SK-N-SH treated with all-trans-retinoic acid at 6 μM for 48 hours (cell line): ENCODE measurements around the gene AGTPBP1.

ENCODE experiments used
- ATAC-seq: fragments of 200-7000 bp; cut with Tn5 transposase; 3 replicates; pipeline ENCODE4 v1.9.1; 2020; ENCODE audit warnings: mild to moderate bottlenecking, moderate library complexity
- CSDC2 ChIP-seq: fragments of 250-450 bp; sonication (Bioruptor Pico); IDR thresholded peaks from 2 replicates; pipeline ENCODE4 v1.5.0; 2020; ENCODE audit warnings: mild to moderate bottlenecking, moderate library complexity
- ESRRG ChIP-seq: fragments of 250-450 bp; sonication (Bioruptor Pico); IDR thresholded peaks from 2 replicates; pipeline ENCODE4 v1.6.1; 2021; ENCODE audit warnings: mild to moderate bottlenecking
- GLIS3 ChIP-seq: fragments of 250-450 bp; sonication (Bioruptor Pico); IDR thresholded peaks from 2 replicates; pipeline ENCODE4 v1.5.0; 2020; ENCODE audit warnings: mild to moderate bottlenecking, moderate library complexity
- ISL1 ChIP-seq: fragments of 250-450 bp; sonication (Bioruptor Pico); IDR thresholded peaks from 2 replicates; pipeline ENCODE4 v2.1.2; 2022; ENCODE audit warnings: mild to moderate bottlenecking, moderate library complexity
- PPARA ChIP-seq: fragments of 250-450 bp; sonication (Bioruptor Pico); IDR thresholded peaks from 2 replicates; pipeline ENCODE4 v1.5.0; 2020; ENCODE audit warnings: mild to moderate bottlenecking, borderline replicate concordance
- RARB ChIP-seq: fragments of 250-450 bp; sonication (Bioruptor Pico); IDR thresholded peaks from 2 replicates; pipeline ENCODE4 v1.8.0; 2021; ENCODE audit warnings: mild to moderate bottlenecking, moderate library complexity
- SNAI2 ChIP-seq: fragments of 250-450 bp; sonication (Bioruptor Pico); IDR thresholded peaks from 2 replicates; pipeline ENCODE4 v1.5.0; 2020; ENCODE audit warnings: mild to moderate bottlenecking, moderate library complexity
- TCF4 ChIP-seq: fragments of 250-450 bp; sonication (Bioruptor Pico); IDR thresholded peaks from 2 replicates; pipeline ENCODE4 v1.8.0; 2021; ENCODE audit warnings: mild to moderate bottlenecking, moderate library complexity, borderline replicate concordance
- TOX ChIP-seq: fragments of 250-450 bp; sonication (Bioruptor Pico); IDR thresholded peaks from 2 replicates; pipeline ENCODE4 v1.8.0; 2021; ENCODE audit warnings: mild to moderate bottlenecking, moderate library complexity, borderline replicate concordance
- ZFP3 ChIP-seq: fragments of 250-450 bp; sonication (Bioruptor Pico); IDR thresholded peaks from 2 replicates; pipeline ENCODE4 v1.5.0; 2020; ENCODE audit warnings: mild to moderate bottlenecking, moderate library complexity
- ZFP30 ChIP-seq: fragments of 450-650 bp; formaldehyde crosslinking; IDR thresholded peaks from 2 replicates; pipeline ENCODE4 v1.5.0; 2022; ENCODE audit warnings: mild to moderate bottlenecking, moderate library complexity
- ZNF565 ChIP-seq: fragments of 450-650 bp; formaldehyde crosslinking; conservative IDR thresholded peaks from 2 replicates; pipeline ENCODE4 v1.5.0; 2020; ENCODE audit warnings: low read depth, mild to moderate bottlenecking, moderate library complexity
- ZNF70 ChIP-seq: fragments of 450-650 bp; formaldehyde crosslinking; IDR thresholded peaks from 2 replicates; pipeline ENCODE4 v1.5.0; 2020; ENCODE audit warnings: mild to moderate bottlenecking, moderate library complexity
- ZNF8 ChIP-seq: fragments of 450-650 bp; formaldehyde crosslinking; IDR thresholded peaks from 2 replicates; pipeline ENCODE4 v1.5.0; 2020; ENCODE audit warnings: mild to moderate bottlenecking, moderate library complexity
- TF ChIP-seq, protein P1 (sequence below): fragments of 250-450 bp; sonication (Bioruptor Pico); IDR thresholded peaks from 2 replicates; pipeline ENCODE4 v1.5.1; 2021; ENCODE audit warnings: mild to moderate bottlenecking, moderate library complexity
- TF ChIP-seq, protein P2 (sequence below): fragments of 250-450 bp; sonication (Bioruptor Pico); IDR thresholded peaks from 2 replicates; pipeline ENCODE4 v1.5.0; 2020; ENCODE audit warnings: mild to moderate bottlenecking, moderate library complexity
- TF ChIP-seq, protein P3 (sequence below): fragments of 250-450 bp; sonication (Bioruptor Pico); IDR thresholded peaks from 2 replicates; pipeline ENCODE4 v1.5.1; 2020; ENCODE audit warnings: low read depth, mild to moderate bottlenecking, moderate library complexity
- TF ChIP-seq, protein P4 (sequence below): fragments of 250-450 bp; sonication (Bioruptor Pico); IDR thresholded peaks from 2 replicates; pipeline ENCODE4 v1.8.0; 2021; ENCODE audit warnings: low read depth, mild to moderate bottlenecking, moderate library complexity, borderline replicate concordance

AGTPBP1 gene

DNA sequence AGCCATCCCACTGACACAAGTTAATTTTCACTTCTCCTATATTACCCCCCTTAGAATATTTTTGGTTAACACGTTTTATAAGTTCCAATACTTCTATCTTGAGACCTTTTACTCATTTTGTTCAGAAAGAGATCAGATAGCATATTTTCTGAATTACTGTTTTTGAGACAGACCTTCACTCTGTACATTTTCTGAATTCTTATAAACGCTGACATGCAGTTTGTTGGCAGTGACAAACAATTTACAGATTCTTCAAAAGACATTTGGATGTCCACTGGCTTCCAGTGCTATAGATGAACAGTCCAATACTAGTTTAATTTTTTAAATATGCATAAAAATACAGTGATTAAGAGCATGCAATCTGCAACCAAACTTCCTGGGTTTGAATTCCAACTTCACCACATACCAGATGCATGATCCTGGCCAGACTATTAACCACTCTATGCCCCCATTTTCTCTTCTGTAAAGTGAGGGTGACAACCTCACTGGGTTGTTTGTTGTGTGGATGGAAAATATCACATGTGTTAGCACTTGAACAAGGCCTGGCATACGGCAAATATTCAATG lies 142.1 kb downstream of the AGTPBP1 start:
- peak; percentile 70 for ATAC-seq
- TF ChIP-seq, protein P1, sequence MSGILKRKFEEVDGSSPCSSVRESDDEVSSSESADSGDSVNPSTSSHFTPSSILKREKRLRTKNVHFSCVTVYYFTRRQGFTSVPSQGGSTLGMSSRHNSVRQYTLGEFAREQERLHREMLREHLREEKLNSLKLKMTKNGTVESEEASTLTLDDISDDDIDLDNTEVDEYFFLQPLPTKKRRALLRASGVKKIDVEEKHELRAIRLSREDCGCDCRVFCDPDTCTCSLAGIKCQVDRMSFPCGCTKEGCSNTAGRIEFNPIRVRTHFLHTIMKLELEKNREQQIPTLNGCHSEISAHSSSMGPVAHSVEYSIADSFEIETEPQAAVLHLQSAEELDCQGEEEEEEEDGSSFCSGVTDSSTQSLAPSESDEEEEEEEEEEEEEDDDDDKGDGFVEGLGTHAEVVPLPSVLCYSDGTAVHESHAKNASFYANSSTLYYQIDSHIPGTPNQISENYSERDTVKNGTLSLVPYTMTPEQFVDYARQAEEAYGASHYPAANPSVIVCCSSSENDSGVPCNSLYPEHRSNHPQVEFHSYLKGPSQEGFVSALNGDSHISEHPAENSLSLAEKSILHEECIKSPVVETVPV (CRISPR knock-in tag): no peak
- TF ChIP-seq PPARA (CRISPR knock-in tag): no peak
- TF ChIP-seq RARB (CRISPR knock-in tag): no peak
- TF ChIP-seq ESRRG: no peak
- TF ChIP-seq ZNF565 (CRISPR knock-in tag): no peak
- TF ChIP-seq, protein P2, sequence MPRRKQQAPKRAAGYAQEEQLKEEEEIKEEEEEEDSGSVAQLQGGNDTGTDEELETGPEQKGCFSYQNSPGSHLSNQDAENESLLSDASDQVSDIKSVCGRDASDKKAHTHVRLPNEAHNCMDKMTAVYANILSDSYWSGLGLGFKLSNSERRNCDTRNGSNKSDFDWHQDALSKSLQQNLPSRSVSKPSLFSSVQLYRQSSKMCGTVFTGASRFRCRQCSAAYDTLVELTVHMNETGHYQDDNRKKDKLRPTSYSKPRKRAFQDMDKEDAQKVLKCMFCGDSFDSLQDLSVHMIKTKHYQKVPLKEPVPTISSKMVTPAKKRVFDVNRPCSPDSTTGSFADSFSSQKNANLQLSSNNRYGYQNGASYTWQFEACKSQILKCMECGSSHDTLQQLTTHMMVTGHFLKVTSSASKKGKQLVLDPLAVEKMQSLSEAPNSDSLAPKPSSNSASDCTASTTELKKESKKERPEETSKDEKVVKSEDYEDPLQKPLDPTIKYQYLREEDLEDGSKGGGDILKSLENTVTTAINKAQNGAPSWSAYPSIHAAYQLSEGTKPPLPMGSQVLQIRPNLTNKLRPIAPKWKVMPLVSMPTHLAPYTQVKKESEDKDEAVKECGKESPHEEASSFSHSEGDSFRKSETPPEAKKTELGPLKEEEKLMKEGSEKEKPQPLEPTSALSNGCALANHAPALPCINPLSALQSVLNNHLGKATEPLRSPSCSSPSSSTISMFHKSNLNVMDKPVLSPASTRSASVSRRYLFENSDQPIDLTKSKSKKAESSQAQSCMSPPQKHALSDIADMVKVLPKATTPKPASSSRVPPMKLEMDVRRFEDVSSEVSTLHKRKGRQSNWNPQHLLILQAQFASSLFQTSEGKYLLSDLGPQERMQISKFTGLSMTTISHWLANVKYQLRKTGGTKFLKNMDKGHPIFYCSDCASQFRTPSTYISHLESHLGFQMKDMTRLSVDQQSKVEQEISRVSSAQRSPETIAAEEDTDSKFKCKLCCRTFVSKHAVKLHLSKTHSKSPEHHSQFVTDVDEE (CRISPR knock-in tag): no peak
- no peak for TF ChIP-seq ZNF8 (CRISPR knock-in tag)
- TF ChIP-seq, protein P3, sequence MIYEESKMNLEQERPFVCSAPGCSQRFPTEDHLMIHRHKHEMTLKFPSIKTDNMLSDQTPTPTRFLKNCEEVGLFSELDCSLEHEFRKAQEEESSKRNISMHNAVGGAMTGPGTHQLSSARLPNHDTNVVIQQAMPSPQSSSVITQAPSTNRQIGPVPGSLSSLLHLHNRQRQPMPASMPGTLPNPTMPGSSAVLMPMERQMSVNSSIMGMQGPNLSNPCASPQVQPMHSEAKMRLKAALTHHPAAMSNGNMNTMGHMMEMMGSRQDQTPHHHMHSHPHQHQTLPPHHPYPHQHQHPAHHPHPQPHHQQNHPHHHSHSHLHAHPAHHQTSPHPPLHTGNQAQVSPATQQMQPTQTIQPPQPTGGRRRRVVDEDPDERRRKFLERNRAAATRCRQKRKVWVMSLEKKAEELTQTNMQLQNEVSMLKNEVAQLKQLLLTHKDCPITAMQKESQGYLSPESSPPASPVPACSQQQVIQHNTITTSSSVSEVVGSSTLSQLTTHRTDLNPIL (CRISPR knock-in tag): no peak
- no peak for TF ChIP-seq GLIS3 (CRISPR knock-in tag)
- TF ChIP-seq ZFP30: no peak
- no peak for TF ChIP-seq ZNF70
- TF ChIP-seq ZFP3 (CRISPR knock-in tag): no peak
- TF ChIP-seq ISL1 (CRISPR knock-in tag): no peak

DNA sequence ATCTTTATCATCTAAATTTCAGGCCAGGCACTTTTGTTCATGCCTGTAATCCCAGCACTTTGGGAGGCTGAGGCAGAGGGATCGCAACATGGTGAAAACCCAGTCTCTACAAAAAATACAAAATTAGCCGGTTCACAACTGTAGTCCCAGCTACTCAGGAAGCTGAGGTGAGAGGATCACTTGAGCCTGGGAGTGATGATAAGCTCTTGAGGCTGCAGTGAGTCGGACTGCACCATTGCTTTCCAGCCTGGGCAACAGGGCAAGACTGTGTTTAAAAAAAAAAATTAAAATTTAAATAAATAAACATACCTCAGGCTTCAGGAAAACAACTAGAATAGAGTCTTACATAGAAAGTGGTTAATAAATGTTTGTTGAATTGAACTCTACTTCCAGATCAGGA lies 147.4 kb downstream of the AGTPBP1 start:
- TF ChIP-seq, protein P4, sequence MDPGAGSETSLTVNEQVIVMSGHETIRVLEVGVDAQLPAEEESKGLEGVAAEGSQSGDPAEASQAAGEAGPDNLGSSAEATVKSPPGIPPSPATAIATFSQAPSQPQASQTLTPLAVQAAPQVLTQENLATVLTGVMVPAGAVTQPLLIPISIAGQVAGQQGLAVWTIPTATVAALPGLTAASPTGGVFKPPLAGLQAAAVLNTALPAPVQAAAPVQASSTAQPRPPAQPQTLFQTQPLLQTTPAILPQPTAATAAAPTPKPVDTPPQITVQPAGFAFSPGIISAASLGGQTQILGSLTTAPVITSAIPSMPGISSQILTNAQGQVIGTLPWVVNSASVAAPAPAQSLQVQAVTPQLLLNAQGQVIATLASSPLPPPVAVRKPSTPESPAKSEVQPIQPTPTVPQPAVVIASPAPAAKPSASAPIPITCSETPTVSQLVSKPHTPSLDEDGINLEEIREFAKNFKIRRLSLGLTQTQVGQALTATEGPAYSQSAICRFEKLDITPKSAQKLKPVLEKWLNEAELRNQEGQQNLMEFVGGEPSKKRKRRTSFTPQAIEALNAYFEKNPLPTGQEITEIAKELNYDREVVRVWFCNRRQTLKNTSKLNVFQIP (CRISPR knock-in tag): no peak
- TF ChIP-seq CSDC2 (no peak), ZFP30 (no peak), SNAI2 (CRISPR knock-in tag) (no peak)
- no peak for ATAC-seq

DNA sequence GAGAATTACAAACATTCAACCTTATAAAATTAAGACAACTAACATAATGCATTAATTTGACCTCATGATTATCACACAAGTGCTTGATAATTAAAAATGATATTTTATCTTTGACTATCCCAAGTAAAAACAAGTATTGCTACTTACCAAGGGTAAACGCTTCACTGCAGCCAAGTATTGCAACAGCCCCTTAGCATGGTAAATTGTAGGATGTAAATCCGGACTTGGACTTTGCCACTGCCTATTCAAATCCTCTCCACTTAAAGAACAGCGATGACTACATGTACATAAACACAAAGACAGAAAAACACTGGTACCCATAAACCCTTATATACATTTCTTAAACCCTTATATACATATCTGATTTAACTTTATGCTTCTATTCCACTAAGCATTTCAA lies 155.1 kb downstream of the AGTPBP1 start:
- ATAC-seq: no peak
- TF ChIP-seq ZNF70 (no peak), SNAI2 (CRISPR knock-in tag) (no peak), ZNF8 (CRISPR knock-in tag) (no peak), TCF4 (CRISPR knock-in tag) (no peak), TOX (CRISPR knock-in tag) (no peak)
- TF ChIP-seq, protein P4 (CRISPR knock-in tag): no peak
- TF ChIP-seq, protein P1 (CRISPR knock-in tag): no peak
